HG02852 (cell line): ENCODE results near the gene MTHFSD.

Experiments used
- ATAC-seq: cut with Tn5 transposase; IDR thresholded peaks from one replicate; pipeline ENCODE4 v1.9.1; 2021; ENCODE audit warnings: mild to moderate bottlenecking, moderate library complexity; ENCODE audit not compliant: unreplicated experiment

The MTHFSD gene

DNA sequence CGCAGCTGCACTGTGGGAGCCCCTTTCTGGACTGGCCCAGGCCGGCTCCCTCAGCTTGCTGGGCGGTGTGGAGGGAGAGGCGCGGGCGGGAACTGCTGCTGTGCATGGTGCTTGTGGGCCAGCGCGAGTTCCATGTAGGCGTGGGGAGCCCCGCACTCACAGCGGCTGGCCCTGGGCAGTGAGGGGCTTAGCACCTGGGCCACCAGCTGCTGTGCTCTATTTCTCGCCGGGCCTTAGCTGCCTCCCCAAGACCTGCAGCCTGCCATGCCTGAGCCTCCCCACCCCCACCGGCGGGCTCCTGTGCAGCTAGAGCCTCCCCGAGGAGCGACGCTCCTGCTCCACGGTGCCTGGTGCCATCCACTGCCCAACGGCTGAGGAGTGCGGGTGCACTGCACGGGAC is 1.7 kb downstream of the MTHFSD start:
- no peak for ATAC-seq

DNA sequence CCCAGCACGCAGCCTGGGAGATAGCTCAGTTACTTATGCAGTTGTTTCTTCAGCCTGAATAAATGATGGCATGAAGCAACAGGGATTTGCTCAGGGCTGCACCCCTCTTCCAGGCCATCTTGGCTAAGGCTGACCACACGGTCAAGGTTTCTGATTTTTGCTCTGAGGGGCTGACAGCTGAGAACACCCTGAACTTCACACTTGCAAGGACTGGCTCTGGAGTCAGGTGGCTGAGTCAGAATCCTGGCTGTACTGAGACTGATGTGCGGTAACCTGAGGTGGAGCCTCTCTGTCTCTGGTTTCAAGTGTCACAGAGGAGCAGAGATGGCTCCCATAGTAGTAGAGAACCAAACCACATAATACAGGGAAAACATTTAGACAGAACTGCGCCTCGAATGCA is 4.8 kb downstream of the MTHFSD start:
- ATAC-seq, result no peak

DNA sequence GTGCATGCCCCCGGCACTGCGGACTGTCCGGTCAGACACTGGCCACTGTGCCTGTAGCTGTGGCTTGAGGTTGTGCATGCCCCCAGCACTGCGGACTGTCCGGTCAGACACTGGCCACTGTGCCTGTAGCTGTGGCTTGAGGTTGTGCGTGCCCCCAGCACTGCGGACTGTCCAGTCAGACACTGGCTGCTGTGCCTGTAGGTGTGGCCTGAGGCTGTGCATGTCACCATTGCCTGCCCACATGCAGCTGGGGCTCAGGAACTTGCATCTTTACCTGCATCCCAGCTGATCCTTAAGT is 5.2 kb downstream of the MTHFSD start:
- no peak for ATAC-seq

DNA sequence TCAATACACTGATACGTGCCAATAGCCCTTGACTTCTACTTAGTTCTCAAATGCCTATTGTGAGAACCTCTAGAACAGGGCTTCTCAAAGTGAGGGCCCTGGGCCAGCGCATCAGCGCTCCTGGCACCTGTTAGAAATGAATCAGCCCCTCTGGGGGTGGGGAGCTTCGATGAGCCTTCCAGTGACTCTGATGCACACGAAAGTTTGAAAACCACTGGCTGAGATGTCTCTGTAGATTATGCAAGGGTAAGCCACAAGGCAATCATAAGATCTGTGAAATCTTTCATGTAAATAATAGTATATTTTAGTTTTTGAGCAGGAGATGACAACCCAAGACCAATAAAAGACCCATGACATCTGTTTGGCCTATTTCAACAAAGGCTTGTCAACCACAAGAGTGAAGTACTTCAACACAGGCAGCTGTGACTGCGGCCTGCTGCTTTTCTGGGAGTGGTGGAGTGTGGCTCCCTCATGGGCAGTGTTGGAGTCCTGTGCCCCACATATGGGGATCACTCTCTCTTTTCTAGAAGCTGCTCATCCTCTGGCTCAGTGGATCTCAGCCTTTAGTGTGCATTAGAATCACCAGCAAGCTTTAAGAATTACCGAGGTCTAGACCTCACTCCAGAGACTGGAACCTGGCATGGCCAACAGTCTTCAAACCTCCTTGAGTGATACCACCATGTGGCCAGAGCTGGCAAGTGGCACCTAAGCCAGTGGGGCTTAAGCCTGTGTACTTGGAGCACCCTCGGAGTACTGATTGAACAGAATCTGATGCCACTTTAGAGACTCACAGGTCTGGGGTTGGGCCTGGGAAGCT is 5.8 kb downstream of the MTHFSD start:
- ATAC-seq, result no peak

DNA sequence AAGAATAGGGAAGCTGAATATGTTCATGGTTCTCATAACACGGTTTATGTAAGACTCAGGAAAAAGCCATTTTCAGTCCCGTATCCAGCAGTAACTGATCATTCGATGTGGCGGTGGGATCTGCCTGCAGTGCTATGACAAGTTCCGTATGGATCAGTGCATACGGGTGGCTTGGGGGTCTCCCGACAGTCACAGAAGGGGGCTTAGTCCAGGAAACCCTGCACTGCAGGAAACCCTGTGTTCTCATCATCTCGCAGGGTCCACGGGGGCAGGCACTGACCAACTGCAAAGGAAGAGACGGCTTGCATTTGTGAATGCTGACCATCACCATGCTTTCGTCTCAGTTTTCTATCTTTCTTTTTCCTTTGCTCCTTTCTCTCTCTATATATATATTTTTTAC is 7.7 kb downstream of the MTHFSD start:
- no peak for ATAC-seq

DNA sequence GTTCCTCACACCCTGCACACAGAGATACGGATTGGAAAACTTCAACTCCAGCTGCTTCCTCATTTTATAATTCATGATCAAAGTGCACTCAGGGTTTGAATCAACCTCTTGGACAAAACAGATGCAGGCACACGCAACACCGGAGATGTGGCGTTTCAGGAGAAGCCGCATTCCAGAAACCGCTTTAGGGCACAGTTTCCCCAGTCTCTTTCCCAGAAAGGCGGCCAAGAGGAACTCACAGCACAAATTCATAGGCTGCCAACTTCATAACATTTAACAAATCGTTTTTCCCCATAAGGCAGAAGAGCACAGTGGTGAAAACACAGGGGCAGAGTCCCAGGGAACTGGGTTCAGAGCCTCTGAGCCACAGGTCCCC is 8.4 kb downstream of the MTHFSD start:
- ATAC-seq, result no peak

DNA sequence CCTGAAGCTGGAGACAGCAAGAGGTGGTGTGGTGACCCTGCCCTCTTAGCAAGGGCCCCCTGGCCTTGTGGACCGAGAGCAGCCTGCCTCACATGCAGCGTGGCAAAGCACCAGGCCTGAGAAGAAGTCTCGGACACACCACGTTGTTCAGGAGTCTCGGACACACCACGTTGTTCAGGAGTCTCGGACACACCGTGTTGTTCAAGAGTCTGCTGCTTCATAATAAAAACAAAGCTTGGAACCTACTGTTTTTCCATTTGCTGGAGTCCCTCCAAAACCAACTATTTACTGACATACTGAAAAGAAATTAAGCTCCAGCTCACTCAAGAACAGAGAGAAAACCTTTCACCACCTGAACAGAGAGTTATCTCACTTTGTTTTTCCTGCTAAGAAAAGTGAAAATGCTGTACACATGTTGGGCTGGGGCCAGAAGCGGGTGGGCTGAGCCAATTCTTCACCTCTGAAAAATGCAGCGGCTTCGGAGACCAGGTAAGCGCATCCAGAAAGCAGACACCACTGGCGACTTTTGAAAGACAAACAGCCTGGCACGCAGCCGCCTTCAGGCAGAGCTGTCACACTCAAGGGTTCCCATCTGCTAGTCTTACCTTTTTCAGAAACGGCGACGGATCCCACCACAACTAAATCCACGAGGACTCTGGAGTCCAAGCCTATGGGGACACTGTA is 8.9 kb downstream of the MTHFSD start:
- no peak for ATAC-seq

DNA sequence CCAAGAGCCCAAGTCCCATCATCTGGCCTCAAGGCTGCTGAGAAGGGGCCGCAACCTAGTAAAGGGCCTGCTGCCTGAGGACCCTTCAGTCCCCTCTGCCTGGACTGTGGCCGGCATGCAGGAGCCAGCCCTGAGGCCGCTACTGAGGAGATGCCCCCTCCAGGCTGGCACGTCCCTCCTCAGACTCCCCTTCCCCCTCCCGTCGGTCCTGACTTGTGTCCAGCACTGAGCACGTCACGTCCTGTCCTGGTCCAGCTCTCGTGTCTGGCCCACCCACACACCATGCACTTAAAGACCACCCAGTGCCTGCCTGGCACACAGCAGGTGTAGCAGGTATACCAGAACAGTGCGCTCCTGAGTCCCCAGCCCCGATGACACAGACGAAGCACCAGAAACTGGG is 9.6 kb downstream of the MTHFSD start:
- ATAC-seq, result no peak

DNA sequence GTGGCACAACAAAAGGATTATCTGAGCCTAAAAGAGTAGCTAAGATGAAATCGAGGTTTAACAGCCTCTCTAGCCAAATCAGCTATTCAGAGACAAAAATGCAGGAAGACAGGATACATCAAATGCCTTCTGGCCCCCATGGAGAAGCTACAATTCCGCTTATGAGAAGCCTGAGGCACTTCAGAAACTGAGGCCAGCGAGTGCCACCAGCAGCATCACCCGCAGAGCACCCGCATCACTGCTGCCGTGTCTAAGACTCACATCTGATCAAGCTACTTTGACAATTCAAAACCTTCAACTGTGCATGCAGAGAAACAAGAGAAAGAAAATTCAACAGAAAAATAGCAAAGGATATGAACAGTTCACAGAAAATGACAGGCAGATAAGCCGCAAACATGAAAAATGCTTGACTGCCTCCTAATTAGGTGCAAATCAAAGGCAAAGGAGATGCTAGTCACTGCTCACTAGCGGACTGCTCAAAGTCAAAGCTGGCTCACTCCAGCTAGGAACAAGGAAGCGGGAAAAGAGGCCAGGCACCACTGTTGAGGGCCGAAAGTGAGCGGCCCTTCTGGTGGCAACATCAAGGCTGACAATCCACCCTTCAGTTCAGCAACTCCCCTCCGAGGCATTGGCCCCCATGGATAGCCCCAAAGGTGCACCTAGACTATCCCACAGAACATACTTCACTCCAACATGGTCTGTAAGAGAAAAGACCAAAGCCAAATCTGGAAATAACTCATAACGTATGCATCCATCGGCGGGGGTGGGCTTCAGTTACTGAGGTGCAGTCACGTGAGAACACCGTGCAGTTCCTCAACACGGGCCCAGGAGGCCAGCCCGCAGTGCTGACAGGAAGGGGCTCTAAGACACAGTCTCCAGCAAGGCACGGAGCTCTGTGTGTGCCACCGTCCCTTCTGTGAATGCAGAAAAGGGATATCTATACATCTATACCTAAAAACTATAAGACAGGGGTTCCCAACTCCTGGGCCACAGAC is 12.0 kb downstream of the MTHFSD start:
- ATAC-seq, result no peak

DNA sequence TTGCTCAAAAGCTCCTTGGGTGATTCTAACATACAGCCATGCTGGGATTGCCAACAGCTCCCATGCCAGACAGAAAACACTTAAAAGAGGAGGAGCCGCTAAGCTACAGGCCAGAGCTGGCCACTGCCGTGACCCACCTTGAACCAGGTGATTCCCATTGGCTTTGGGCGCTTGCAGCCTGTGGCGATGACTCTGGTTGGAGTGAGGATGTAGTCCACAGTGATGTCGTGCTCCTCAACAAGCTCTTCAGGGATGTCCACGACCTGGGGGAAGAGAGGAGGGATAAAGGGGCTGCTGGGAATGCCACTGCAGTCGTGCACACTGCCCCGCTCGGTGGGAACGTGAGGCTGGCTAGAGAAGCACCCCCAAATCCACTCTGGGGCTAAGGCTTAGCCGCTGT is 13.5 kb downstream of the MTHFSD start:
- no peak for ATAC-seq

DNA sequence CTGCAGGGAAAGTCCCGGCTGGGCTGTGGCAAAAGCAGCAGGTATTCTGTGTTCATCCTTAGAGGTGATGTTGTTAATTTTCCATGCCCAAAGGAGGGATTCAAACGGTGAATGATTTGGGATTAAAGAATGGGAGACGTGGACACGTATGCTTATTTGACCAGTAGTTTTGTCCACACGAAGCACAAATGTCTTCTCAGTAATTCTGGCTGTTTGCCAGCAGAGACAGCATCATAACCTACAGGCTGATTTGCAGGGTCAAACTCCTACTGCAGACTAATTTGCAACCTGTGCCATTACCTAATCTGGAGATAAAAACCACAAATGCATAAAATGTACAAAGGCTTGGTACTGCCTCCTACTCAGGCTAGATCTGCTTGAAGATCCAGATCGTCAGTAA is 14.1 kb downstream of the MTHFSD start:
- ATAC-seq, result no peak

DNA sequence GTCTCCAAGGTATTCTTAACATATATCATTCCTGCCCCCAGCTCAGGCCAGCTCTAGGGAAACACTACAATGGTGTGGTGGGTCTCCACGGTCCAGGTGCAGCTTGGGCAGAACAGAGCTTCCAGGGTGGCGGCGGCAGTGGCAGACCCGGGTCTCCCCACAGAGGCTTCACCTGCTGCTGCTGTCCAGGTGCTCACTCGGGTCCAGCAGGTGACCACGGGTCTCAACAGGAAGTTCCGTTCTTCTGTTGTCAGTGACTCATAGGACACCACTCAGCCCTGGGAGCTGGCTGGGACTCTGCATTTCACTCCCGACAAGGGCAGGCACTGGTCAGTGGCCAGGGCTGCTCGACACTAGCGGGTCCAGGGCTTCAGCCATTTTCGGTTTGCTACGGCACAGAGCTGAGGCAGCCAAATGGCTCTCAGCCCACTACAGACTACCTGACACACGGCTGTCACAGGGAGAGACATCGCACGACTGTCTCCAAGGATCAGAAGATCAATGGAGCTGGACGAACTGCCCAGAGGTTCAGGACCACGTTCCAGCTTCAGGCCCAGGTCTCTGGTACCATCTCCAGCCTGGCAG is 16.7 kb downstream of the MTHFSD start:
- ATAC-seq, result no peak

DNA sequence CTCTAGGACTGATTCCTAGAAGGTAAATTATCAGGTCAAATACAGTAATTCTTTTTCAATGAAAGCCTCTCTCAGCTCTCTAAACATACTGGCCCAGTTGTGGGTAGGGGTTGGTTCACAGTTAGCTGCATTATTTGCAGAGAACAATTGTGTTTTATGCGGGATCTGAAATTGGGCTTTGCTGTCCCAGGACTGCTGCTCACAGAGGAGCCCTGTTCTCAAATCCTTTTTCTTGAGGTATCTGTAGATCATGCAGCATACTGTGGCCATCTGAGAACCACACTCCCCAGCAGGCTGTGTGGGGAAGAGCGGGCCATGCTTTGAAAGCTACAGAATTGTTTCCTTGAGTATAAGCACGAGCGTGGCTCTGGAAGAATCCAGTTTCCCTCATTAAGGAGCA is 17.5 kb downstream of the MTHFSD start:
- no peak for ATAC-seq

DNA sequence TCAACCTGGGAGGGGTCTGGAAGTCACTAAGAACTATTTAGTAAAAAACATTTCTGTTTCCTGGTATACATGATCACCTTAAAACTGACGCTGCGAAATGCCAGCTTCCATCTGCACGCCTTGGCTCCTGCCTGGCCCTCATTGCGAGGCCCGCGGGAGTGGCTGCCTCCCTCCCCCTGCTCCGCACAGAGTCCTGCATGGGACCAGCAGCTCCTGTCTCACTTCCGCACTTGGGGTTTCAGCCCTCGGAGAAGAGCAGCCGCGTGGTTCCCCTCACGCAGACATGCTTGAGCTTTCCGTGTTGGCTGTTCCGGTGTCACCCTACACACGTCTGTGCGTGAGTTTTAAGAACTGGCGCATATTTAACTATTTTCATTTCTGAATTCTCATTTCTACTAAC is 18.4 kb downstream of the MTHFSD start:
- ATAC-seq, result no peak

DNA sequence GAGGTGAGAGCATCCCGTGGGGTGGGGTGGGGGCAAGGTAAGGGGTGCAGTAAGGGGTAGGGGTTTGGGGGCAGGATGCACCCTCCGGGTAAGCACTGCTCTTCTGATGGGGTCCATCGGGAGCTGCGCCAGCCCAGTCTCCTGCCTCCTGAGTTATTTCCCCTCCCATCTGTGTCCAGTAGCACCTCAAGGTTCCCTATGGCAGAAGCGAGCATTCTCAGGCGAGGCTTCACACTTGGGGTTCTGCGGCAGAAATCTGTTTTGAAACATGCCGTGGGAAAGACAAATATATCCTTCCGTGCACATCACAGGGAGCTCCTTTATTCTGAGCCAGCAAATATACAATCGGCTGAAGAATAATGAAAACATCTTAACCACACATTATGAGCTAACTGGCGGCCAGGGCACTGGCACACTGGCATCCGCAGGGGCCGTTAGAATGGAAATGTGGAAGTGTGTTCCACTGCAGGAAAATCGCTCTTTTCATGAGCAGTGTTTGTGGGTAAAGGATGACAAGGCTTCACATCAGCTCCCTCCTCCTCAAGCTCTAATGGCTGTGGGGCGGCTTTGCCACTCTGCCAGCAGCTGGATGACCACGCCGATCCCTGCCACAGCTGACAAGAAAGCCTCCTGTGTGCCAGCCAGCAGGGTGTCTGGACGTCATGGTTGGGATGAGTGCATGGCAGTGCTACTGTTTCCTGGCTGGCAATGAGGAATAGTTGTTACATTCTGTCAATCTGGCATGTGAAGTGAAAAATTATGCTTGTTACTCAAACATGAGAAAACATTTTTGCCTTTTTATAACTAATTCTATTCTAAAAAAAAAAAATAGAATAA is 20.0 kb downstream of the MTHFSD start:
- no peak for ATAC-seq

DNA sequence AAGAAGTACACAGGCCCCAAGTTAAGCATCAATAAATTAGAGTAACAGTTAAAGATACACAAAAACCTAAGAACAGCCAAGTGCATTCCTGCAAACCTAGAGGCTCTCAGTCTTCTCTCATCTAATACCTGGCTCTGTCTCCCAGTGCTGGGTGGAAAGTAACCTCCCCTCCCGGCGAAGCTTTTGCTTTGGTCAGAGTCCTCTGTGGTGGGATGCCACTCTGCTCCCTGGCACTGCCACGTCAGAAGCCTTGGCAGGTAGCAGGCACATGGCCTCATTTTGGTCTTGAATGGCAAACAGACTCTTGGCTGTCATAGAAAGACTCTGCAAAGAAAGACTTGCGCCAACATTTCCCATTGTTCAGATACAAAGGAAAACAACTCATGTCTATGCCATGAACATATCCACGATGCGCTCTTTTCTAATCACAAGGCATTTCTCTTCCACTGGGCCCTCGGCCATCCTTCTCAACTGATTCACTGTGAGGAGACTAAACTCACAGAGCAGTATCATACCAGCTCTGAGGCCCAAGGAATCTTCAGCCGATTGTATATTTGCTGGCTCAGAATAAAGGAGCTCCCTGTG is 21.2 kb downstream of the MTHFSD start:
- no peak for ATAC-seq

DNA sequence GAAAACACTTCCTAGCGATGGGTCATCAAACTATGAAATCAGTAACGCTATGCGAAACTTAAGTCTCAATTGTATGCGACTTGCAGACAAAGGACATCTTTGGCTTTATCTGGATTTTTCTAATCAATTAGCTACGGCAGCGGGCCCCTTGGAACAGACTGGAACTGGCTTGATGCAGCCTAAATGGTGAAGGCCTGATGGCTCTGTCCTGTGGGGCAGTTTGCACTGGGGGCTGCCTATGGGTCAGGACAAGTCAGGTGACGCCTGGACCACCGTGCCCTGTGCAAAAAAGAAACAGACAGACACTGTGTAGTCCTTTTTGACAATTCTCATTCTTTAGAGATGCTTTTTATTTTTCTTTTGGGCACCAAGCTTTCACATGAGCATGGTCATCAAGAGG is 22.0 kb downstream of the MTHFSD start:
- no peak for ATAC-seq

DNA sequence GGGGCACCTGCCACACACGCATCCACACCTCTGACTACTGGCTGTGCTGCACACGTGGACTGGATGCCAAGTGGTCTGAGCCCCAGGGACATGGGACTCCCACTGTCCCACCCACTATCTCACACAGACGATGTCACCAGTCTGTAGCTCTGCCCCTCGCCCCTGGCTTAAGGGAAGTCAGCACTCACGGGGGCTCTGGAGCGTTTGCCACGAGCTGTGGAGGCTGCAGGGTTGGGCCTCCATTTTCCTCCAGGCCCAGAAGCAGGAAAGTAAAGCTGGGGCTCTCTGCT is 22.6 kb downstream of the MTHFSD start:
- ATAC-seq, result no peak

DNA sequence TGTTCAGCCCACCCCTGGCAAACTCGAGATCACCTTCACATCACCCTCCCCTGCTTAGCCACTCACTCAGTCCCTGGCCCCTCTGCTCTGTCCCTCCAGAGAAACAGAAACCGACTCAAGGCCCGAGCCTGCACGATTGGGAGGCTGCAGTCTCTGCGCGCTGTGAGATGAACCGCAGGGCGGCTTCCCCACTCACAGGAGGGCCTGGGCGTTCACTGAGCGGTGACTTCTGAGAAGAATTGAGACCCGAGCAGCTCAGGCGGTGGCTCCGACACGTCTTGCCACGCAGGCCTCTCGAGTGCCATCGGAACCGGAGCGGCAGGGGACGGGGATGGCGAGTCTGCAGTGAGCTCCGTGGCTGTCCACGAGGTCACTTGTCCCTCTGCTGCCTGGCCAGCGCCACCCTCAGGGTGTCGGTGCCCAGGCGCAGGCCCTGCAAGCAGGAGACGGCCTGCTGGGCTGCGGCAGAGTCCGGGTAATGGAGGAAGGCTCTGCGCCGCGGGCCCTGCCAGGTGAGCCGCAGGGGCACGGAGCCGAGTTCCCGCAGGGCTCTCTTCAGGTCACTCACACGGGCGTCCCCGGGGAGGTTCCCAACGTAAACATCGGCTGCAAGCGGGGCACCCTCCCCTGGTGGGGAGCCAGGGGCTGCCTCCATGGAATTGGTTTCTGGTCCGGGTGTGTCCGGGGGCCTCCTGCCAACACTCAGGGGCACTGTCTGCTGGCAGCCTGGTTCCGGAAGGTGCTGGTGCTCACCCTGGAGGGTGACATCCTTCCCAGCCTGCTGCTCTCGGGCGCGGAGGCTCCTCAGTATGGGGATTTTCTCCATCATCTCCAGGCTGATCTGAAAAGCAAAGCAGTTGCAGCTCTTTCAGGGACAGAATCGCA is 23.2 kb downstream of the MTHFSD start:
- no peak for ATAC-seq
